Measurements from ENCODE around the gene HIGD1C. TPM values are rescaled to one million over a fixed set of nuclear protein-coding genes. Genes with fewer than 3 reads are reported as not detected.

HIGD1C gene
- total RNA-seq, 1 experiment from 2014 or later, result not detected

- ATAC-seq (no peak), DNase-seq (ENCODE audit: low spot score) (no peak)
- ChIA-PET POLR2A (interaction anchor here (0.5 kb wide), 1 partner anchor 85 kb away, joined by 8 read pairs; no protein-coding TSS in a partner anchor), CTCF (no interaction called here)
- H3K27ac Mint-ChIP-seq, result no peak overlapping the region
- H3K27me3 Mint-ChIP-seq (ENCODE audit: low read depth), result no peaks in the 10 kb centered on the region
- H3K9me3 Mint-ChIP-seq, result no peaks in the 10 kb centered on the region
- H3K4me1 Mint-ChIP-seq, result no peaks in the 10 kb centered on the region
- TF ChIP-seq ZMAT4 (CRISPR knock-in tag; IDR thresholded peaks at IDR 0.05), result no peak
- TF ChIP-seq MXD4 (CRISPR knock-in tag; IDR thresholded peaks at IDR 0.05; ENCODE audit: borderline replicate concordance), result no peak
- TF ChIP-seq SMAD3 (CRISPR knock-in tag; IDR thresholded peaks at IDR 0.05; ENCODE audit: borderline replicate concordance), result no peak
- no peak for TF ChIP-seq ZNF263 (CRISPR knock-in tag; IDR thresholded peaks at IDR 0.05; ENCODE audit: low read depth)
- TF ChIP-seq CTCF (IDR thresholded peaks at IDR 0.05), result no peak
- peaks cover 49% of the 10 kb centered on the region for H3K36me3 Mint-ChIP-seq
- no peak overlapping the region for H3K4me3 Mint-ChIP-seq
Observed at GRCh38 chr12:50999093-50999492, 46.7 kb downstream of the HIGD1C start.

GRCh38 chr12:51000245-51000644 lies 47.9 kb downstream of the HIGD1C start:
- POLR2A ChIA-PET, result no interaction called here
- Mint-ChIP-seq H3K4me3 (no peak overlapping the region), H3K4me1 (peaks cover 11% of the 10 kb centered on the region), H3K27ac (no peak overlapping the region), H3K27me3 (ENCODE audit: low read depth) (no peaks in the 10 kb centered on the region), H3K9me3 (no peaks in the 10 kb centered on the region), H3K36me3 (peaks cover 50% of the 10 kb centered on the region)
- TF ChIP-seq PRDM15 (CRISPR knock-in tag; IDR thresholded peaks at IDR 0.05), result no peak
- TF ChIP-seq MLX (CRISPR knock-in tag; IDR thresholded peaks at IDR 0.05), result no peak
- no peak for TF ChIP-seq ZNF138 (CRISPR knock-in tag; conservative IDR thresholded peaks at IDR 0.05)
- TF ChIP-seq CREB1 (CRISPR knock-in tag; IDR thresholded peaks at IDR 0.05), result no peak
- no peak for TF ChIP-seq FOXJ3 (CRISPR knock-in tag; IDR thresholded peaks at IDR 0.05; ENCODE audit: borderline replicate concordance)
- TF ChIP-seq ZNF121 (CRISPR knock-in tag; IDR thresholded peaks at IDR 0.05), result no peak
- ATAC-seq (no peak), DNase-seq (ENCODE audit: low spot score) (no peak)
- CTCF ChIA-PET, result no interaction called here

- Mint-ChIP-seq H3K4me3 (no peak overlapping the region), H3K36me3 (peaks cover 48% of the 10 kb centered on the region), H3K4me1 (peaks cover 24% of the 10 kb centered on the region), H3K9me3 (no peaks in the 10 kb centered on the region), H3K27ac (peak overlapping the region; percentile 65; the same call in 1 of the 2 replicates), H3K27me3 (ENCODE audit: low read depth) (no peaks in the 10 kb centered on the region)
- ATAC-seq (no peak), DNase-seq (ENCODE audit: low spot score) (no peak)
- POLR2A ChIA-PET, result no interaction called here
- CTCF ChIA-PET, result interaction anchor here (0.6 to 0.8 kb wide), 2 partner anchors 26 to 276 kb away, joined by 3 to 4 read pairs; no protein-coding TSS in a partner anchor
- TF ChIP-seq TP53 (CRISPR knock-in tag; IDR thresholded peaks at IDR 0.05), result no peak
- no peak for TF ChIP-seq ATF6 (CRISPR knock-in tag; IDR thresholded peaks at IDR 0.05)
- no peak for TF ChIP-seq ATF3 (CRISPR knock-in tag; conservative IDR thresholded peaks at IDR 0.05)
- no peak for TF ChIP-seq HMGXB4 (CRISPR knock-in tag; IDR thresholded peaks at IDR 0.05)
- no peak for TF ChIP-seq FOXP4 (CRISPR knock-in tag; IDR thresholded peaks at IDR 0.05)
Observed at GRCh38 chr12:51001799-51002198, 49.5 kb downstream of the HIGD1C start.

Data from WTC11 (cell line).